NCI-H2081 (cell line): ENCODE results near the gene FOXO1.

ENCODE experiments used
- DNase-seq, 2 experiments: peaks; one replicate each; lab custom pipeline; 2025; lab: John Stamatoyannopoulos, UW

The FOXO1 gene

DNA sequence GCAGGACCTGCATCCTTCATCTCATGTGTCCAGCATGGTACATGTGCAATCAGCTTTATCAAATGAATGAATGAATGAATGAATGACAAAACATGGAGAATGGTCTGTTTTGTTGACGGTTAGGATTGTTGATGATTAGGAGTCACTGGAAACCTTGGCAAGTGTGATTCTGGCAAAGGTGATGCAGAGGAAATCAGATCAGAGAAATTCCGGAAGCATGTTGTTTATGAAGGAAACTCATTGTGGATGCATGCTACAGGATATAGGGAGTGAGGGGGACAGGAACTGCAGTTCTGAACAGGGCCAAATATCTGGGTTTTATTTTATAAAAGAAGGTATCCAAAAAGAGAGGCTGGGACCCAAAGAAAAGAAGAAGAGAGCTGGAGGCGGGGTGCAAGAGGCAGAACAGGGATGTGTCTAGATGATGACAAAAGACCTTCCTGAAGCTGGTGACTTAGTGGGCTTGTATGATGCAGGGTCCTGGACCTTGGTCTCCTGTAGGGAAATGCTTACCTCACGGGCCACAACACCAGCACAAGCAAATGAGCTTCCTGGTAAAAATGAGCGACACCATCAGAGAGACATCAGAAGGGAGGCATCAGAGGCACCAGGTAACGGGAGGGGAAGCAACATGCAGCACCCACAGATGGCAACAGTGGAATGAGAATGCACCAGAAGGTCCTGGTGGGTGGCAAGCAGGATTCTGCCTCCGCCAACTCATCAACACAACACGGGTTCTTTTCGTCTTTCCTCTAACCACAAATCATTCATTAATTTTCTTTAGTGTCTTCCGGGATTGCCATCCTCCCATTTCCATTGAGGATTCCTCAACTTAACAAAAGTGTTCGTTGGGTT is 159.6 kb downstream of the FOXO1 start:
- no peak for DNase-seq
